Esophagus muscularis mucosa (tissue), 4 donors: ENCODE measurements around the gene SNAPC1.

ENCODE experiments used
- CTCF ChIP-seq, 3 experiments: fragments of 200-600 bp in 2 of 3; fragments of 450-650 bp in 1 of 3; sonication (generic) in 2 of 3; IDR thresholded peaks; one replicate each; pipeline ENCODE4 v1.5.1; 2017 to 2019; ENCODE audit warnings: antibody characterized with exemption in 3 of 3, mild to moderate bottlenecking in 2 of 3, moderate library complexity in 1 of 3
- EP300 ChIP-seq: sonication (generic); formaldehyde crosslinking; IDR thresholded peaks from one replicate; pipeline ENCODE4 v1.6.1; 2017; ENCODE audit warnings: antibody characterized with exemption
- POLR2A ChIP-seq: fragments of 450-650 bp; IDR thresholded peaks from one replicate; pipeline ENCODE4 v1.6.1; 2017; ENCODE audit warnings: antibody characterized with exemption, moderate library complexity, mild to moderate bottlenecking, low read depth
- POLR2AphosphoS5 ChIP-seq, 2 donors: sonication (generic); formaldehyde crosslinking; IDR thresholded peaks; one replicate each; pipeline ENCODE4 v1.6.1; 2017; ENCODE audit warnings: antibody characterized with exemption in 2 of 2

GRCh38 chr14:61718039-61718438 is 44.2 kb upstream of the SNAPC1 start:
- TF ChIP-seq POLR2A (no peak), POLR2AphosphoS5 (IDR thresholded peaks at IDR 0.05) (no peak), CTCF (IDR thresholded peaks at IDR 0.05) (no peak), EP300 (no peak)
